Measurements from ENCODE around the gene TMEM225B. TPM values are rescaled to one million over a fixed set of nuclear protein-coding genes. Genes with fewer than 3 reads are reported as not detected.

TMEM225B gene
- total RNA-seq, 1 experiment from 2014 or later = not detected

DNA sequence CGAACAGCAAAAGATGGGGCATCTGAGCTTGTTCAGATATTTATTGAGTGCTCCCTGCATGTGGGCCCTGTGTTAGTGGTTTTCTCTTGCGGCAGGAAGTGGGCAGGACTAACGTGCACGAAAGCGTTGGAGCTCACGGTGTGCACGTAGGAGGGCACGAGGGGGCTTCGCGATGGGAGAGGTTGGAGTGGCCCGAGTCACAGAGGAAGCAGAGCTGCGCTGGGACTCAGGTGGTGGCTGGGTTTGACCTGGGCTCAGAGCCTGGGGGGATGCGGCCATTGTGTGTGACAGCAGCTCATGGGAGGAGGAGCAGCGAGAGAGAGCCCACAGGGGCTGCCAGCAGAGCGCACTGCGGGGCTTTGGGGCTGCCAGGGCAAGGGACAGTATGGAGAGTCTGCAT, 26.4 kb downstream of the TMEM225B start:
- H3K9ac ChIP-seq (ENCODE audit: low read length) = no peak overlapping the region
- no peak overlapping the region for H3K4me2 ChIP-seq (ENCODE audit: low read length)
- no peaks in the 10 kb centered on the region for H3K9me3 ChIP-seq (ENCODE audit: low read length)
- TF ChIP-seq, protein P1, sequence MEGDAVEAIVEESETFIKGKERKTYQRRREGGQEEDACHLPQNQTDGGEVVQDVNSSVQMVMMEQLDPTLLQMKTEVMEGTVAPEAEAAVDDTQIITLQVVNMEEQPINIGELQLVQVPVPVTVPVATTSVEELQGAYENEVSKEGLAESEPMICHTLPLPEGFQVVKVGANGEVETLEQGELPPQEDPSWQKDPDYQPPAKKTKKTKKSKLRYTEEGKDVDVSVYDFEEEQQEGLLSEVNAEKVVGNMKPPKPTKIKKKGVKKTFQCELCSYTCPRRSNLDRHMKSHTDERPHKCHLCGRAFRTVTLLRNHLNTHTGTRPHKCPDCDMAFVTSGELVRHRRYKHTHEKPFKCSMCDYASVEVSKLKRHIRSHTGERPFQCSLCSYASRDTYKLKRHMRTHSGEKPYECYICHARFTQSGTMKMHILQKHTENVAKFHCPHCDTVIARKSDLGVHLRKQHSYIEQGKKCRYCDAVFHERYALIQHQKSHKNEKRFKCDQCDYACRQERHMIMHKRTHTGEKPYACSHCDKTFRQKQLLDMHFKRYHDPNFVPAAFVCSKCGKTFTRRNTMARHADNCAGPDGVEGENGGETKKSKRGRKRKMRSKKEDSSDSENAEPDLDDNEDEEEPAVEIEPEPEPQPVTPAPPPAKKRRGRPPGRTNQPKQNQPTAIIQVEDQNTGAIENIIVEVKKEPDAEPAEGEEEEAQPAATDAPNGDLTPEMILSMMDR (conservative IDR thresholded peaks at IDR 0.05; ENCODE audit: low read depth, low read length) = no peak
- TF ChIP-seq EZH2 (IDR thresholded peaks at IDR 0.05; ENCODE audit: low read length, unreplicated experiment) = no peak
- no peak for TF ChIP-seq EZH2phosphoT487 (IDR thresholded peaks at IDR 0.05; ENCODE audit: borderline replicate concordance, low read length)
- peaks cover 10% of the 10 kb centered on the region for H3K79me2 ChIP-seq (ENCODE audit: low read length)
- peaks cover under 1% of the 10 kb centered on the region; the same call in 1 of the 2 replicates for H3K4me1 ChIP-seq (ENCODE audit: insufficient read depth, low read length)
- CTCF ChIA-PET = no interaction called here
- DNase-seq (no peak), ATAC-seq (no peak)
- no peaks in the 10 kb centered on the region for H3K9me2 ChIP-seq (replicated peaks; ENCODE audit: low read length)
- POLR2A ChIA-PET (ENCODE audit: unreplicated experiment) = no interaction called here
- peaks cover 63% of the 10 kb centered on the region for H3K36me3 ChIP-seq (ENCODE audit: low read depth, low read length)
- no peak overlapping the region for H3K27ac ChIP-seq (ENCODE audit: low read length)
- no peak overlapping the region for H3K4me3 ChIP-seq (ENCODE audit: low read length)
- no peaks in the 10 kb centered on the region for H4K20me1 ChIP-seq (ENCODE audit: low read length)
- BruUV-seq (replicated peaks) = no TSS peak
- H2AFZ ChIP-seq (ENCODE audit: low read length) = no peak overlapping the region
- H3F3A ChIP-seq (ENCODE audit: low read length, unreplicated experiment) = no peaks in the 10 kb centered on the region
- intact Hi-C loops (cut with micrococcal nuclease) = no loop called here
- H3K27me3 ChIP-seq (ENCODE audit: low read length) = no peaks in the 10 kb centered on the region

- H3K36me3 ChIP-seq (ENCODE audit: low read depth, low read length) = peaks cover 55% of the 10 kb centered on the region
- no TSS peak for BruUV-seq (replicated peaks)
- H3K9me2 ChIP-seq (replicated peaks; ENCODE audit: low read length) = no peaks in the 10 kb centered on the region
- ChIA-PET CTCF (no interaction called here), POLR2A (ENCODE audit: unreplicated experiment) (no interaction called here)
- TF ChIP-seq EZH2phosphoT487 (IDR thresholded peaks at IDR 0.05; ENCODE audit: borderline replicate concordance, low read length) = no peak
- TF ChIP-seq EZH2 (IDR thresholded peaks at IDR 0.05; ENCODE audit: low read length, unreplicated experiment) = no peak
- TF ChIP-seq, protein P1 (conservative IDR thresholded peaks at IDR 0.05; ENCODE audit: low read depth, low read length) = no peak
- H3K9me3 ChIP-seq (ENCODE audit: low read length) = no peaks in the 10 kb centered on the region
- no peak for DNase-seq
- H3F3A ChIP-seq (ENCODE audit: low read length, unreplicated experiment) = no peaks in the 10 kb centered on the region
- intact Hi-C loops (cut with micrococcal nuclease) = no loop called here
- H3K4me1 ChIP-seq (ENCODE audit: insufficient read depth, low read length) = no peaks in the 10 kb centered on the region
- no peak overlapping the region for H2AFZ ChIP-seq (ENCODE audit: low read length)
- H3K27ac ChIP-seq (ENCODE audit: low read length) = no peak overlapping the region
- peaks cover 2% of the 10 kb centered on the region; the same call in 1 of the 2 replicates for H3K79me2 ChIP-seq (ENCODE audit: low read length)
- no peak overlapping the region for H3K4me2 ChIP-seq (ENCODE audit: low read length)
- H3K9ac ChIP-seq (ENCODE audit: low read length) = no peak overlapping the region
- no peak for ATAC-seq
- no peaks in the 10 kb centered on the region for H3K27me3 ChIP-seq (ENCODE audit: low read length)
- H3K4me3 ChIP-seq (ENCODE audit: low read length) = no peak overlapping the region
- H4K20me1 ChIP-seq (ENCODE audit: low read length) = no peaks in the 10 kb centered on the region
Measured at GRCh38 chr7:99625321-99625720, 27.3 kb downstream of the TMEM225B start.

DNA sequence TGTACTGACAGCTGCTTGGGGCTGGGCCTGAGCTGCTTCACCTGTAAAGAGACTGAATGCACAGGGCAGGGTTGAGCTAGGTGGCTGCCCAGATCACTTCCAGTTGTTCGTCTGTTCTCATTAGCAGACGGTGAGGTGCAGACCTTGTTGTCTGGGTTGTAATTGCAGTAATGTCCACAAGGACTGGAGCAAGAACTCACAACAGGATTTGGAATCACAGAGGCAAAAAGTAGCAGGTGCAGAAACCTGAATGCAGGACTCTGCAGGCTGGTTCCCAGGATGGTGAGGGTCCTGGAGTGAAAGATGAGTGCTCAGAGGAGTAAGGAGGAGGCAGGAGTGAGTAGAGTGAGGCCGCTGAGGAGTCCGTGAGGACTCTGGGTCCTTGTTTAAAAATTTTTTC, 27.9 kb downstream of the TMEM225B start:
- BruUV-seq (replicated peaks) = no TSS peak
- POLR2A ChIA-PET (ENCODE audit: unreplicated experiment) = no interaction called here
- no peak overlapping the region for H2AFZ ChIP-seq (ENCODE audit: low read length)
- no peak overlapping the region for H3K27ac ChIP-seq (ENCODE audit: low read length)
- H3K4me3 ChIP-seq (ENCODE audit: low read length) = no peak overlapping the region
- TF ChIP-seq, protein P1 (conservative IDR thresholded peaks at IDR 0.05; ENCODE audit: low read depth, low read length) = no peak
- TF ChIP-seq EZH2phosphoT487 (IDR thresholded peaks at IDR 0.05; ENCODE audit: borderline replicate concordance, low read length) (no peak), EZH2 (IDR thresholded peaks at IDR 0.05; ENCODE audit: low read length, unreplicated experiment) (no peak)
- CTCF ChIA-PET = no interaction called here
- H3K9ac ChIP-seq (ENCODE audit: low read length) = no peak overlapping the region
- intact Hi-C loops (cut with micrococcal nuclease) = no loop called here
- H4K20me1 ChIP-seq (ENCODE audit: low read length) = 0 out of 2 replicates have a peak, but pooled peaks cover 2% of the 10 kb centered on the region
- no peaks in the 10 kb centered on the region for H3K4me1 ChIP-seq (ENCODE audit: insufficient read depth, low read length)
- no peaks in the 10 kb centered on the region for H3K79me2 ChIP-seq (ENCODE audit: low read length)
- H3K27me3 ChIP-seq (ENCODE audit: low read length) = no peaks in the 10 kb centered on the region
- no peaks in the 10 kb centered on the region for H3F3A ChIP-seq (ENCODE audit: low read length, unreplicated experiment)
- ATAC-seq = no peak
- DNase-seq = no peak
- H3K9me3 ChIP-seq (ENCODE audit: low read length) = no peaks in the 10 kb centered on the region
- H3K9me2 ChIP-seq (replicated peaks; ENCODE audit: low read length) = no peaks in the 10 kb centered on the region
- no peak overlapping the region for H3K4me2 ChIP-seq (ENCODE audit: low read length)
- H3K36me3 ChIP-seq (ENCODE audit: low read depth, low read length) = peaks cover 52% of the 10 kb centered on the region

All from PC-3 (cell line).